ENCODE measurements around the gene VARS2.

VARS2 gene

DNA sequence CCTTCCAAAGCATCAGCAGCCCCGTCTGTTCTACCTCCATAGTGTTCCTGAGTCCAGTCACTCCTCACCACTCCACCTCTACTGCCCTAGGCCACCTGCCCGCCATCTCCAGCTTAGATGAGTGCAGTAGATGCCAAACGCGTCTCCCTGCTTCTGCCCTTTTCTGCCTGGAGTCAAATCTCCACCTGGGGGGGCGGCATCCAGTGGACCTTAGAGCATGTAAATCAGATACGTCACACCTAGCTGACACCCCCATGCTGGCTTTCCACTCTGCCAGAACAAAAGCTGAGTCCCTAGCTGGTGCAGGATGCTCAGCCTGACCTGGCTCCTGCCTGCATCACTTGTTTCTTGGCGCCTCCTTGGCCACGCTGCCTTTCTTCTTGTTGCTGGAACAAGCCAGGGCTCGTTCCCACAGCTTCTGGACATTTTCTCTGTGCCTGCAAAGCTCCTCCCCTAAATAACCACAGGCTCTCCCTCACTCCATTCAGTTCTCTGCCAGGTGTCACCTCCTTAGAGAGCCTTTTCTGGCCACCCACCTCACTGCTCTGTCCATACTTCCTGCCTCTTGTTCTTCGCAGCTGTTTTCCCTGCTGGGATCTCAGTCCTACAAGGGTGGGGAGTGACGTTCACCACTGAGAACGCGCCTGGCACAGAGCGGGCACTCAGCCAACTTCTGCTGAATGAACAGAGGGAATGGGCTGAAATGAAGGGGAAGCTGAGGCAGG, 24.0 kb upstream of the VARS2 start:
- Histone ChIP-seq H4K20me1 (ENCODE audit: insufficient read depth, low read length) (peaks cover 6% of the 10 kb centered on the region; the same call in 1 of the 2 replicates), H3K36me3 (ENCODE audit: insufficient read depth, low read length) (peaks cover 57% of the 10 kb centered on the region), H3K4me1 (ENCODE audit: insufficient read depth, low read length) (peaks cover 24% of the 10 kb centered on the region), H3K27me3 (ENCODE audit: insufficient read depth, low read length, poor library complexity) (no peaks in the 10 kb centered on the region), H3K79me2 (ENCODE audit: insufficient read depth, low read length) (peaks cover 31% of the 10 kb centered on the region), H3K9me3 (ENCODE audit: insufficient read depth, low read length, severe bottlenecking) (no peaks in the 10 kb centered on the region), H2AFZ (ENCODE audit: low read depth, low read length) (no peak overlapping the region), H3K27ac (ENCODE audit: low read length) (peak overlapping the region; percentile 3; the same call in 1 of the 2 replicates), H3K4me2 (ENCODE audit: insufficient read depth, low read length) (no peak overlapping the region), H3K9ac (ENCODE audit: low read depth, low read length) (no peak overlapping the region), H3K4me3 (ENCODE audit: low read depth in 1 of 2, low read length in 2 of 2) (no peak overlapping the region)
- TF ChIP-seq CTCF (IDR thresholded peaks at IDR 0.05; ENCODE audit: borderline replicate concordance, extremely low read depth, low read length, poor library complexity, severe bottlenecking) = no peak
- no peak for TF ChIP-seq EZH2 (IDR thresholded peaks at IDR 0.05; ENCODE audit: borderline replicate concordance, low read depth, low read length, severe bottlenecking)
- peak; percentile 34 for DNase-seq
- peak; percentile 24; the same call in 1 of the 3 replicates for ATAC-seq (ENCODE audit: insufficient read depth, low read depth)

DNA sequence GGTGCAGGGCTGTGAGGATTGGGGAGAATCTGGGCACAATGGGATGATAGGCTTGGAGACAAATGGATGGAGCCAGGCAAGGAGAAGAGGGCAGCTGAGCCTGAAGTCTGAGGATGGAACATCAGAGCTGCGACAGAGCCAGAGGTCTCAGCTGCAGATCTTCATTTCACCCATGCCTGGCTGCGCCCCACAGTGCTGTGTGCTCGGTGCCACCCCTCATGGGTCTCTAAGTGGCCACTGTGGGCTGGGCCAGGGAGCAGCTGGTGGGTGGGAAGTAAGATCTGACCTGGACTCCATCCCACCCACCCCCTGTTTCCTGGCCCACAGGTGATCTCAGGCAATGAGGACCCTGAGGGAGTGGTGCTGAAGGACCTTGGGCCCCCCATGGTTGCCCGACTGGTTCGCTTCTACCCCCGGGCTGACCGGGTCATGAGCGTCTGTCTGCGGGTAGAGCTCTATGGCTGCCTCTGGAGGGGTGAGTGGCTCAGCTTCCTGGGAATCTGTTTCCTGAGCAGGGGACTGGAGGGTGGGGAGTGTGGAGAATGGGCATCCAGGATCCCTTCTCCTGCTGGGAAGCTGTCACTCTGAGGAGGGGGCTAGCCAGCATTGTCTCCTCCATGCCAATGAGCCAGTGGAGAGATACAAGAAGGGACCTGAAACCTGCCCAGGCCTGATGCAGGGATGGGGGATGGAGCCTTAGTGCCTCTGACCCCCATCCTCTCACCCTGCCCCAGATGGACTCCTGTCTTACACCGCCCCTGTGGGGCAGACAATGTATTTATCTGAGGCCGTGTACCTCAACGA, 23.2 kb upstream of the VARS2 start:
- no peaks in the 10 kb centered on the region for H3K27me3 ChIP-seq (ENCODE audit: insufficient read depth, low read length, poor library complexity)
- no peak overlapping the region for H2AFZ ChIP-seq (ENCODE audit: low read depth, low read length)
- no peaks in the 10 kb centered on the region for H3K9me3 ChIP-seq (ENCODE audit: insufficient read depth, low read length, severe bottlenecking)
- no peak for TF ChIP-seq EZH2 (IDR thresholded peaks at IDR 0.05; ENCODE audit: borderline replicate concordance, low read depth, low read length, severe bottlenecking)
- TF ChIP-seq CTCF (IDR thresholded peaks at IDR 0.05; ENCODE audit: borderline replicate concordance, extremely low read depth, low read length, poor library complexity, severe bottlenecking) = no peak
- ATAC-seq (ENCODE audit: insufficient read depth, low read depth) (no peak), DNase-seq (no peak)
- H3K4me2 ChIP-seq (ENCODE audit: insufficient read depth, low read length) = no peak overlapping the region
- H3K27ac ChIP-seq (ENCODE audit: low read length) = peak overlapping the region; percentile 3; the same call in 1 of the 2 replicates
- no peak overlapping the region for H3K4me3 ChIP-seq (ENCODE audit: low read depth in 1 of 2, low read length in 2 of 2)
- H3K36me3 ChIP-seq (ENCODE audit: insufficient read depth, low read length) = peaks cover 58% of the 10 kb centered on the region
- peaks cover 5% of the 10 kb centered on the region; the same call in 1 of the 2 replicates for H4K20me1 ChIP-seq (ENCODE audit: insufficient read depth, low read length)
- H3K4me1 ChIP-seq (ENCODE audit: insufficient read depth, low read length) = peaks cover 16% of the 10 kb centered on the region
- H3K9ac ChIP-seq (ENCODE audit: low read depth, low read length) = no peak overlapping the region
- peaks cover 24% of the 10 kb centered on the region for H3K79me2 ChIP-seq (ENCODE audit: insufficient read depth, low read length)

DNA sequence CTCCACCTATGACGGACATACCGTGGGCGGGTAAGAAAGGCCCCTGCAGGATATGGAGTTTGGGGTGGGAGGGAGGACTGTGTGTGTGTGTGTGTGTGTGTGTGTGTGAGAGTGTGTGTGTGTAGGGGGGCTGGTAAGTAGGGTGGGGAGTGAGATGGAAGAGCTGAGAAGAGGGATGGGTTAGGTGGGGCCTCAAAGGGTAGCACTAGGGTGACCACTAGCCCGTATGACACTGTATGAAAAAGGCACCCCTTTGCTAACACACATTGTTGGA, 22.7 kb upstream of the VARS2 start:
- Histone ChIP-seq H3K4me1 (ENCODE audit: insufficient read depth, low read length) (peaks cover 11% of the 10 kb centered on the region), H2AFZ (ENCODE audit: low read depth, low read length) (no peak overlapping the region), H3K4me2 (ENCODE audit: insufficient read depth, low read length) (no peak overlapping the region), H4K20me1 (ENCODE audit: insufficient read depth, low read length) (peaks cover 5% of the 10 kb centered on the region; the same call in 1 of the 2 replicates), H3K9me3 (ENCODE audit: insufficient read depth, low read length, severe bottlenecking) (no peaks in the 10 kb centered on the region), H3K36me3 (ENCODE audit: insufficient read depth, low read length) (peaks cover 63% of the 10 kb centered on the region), H3K79me2 (ENCODE audit: insufficient read depth, low read length) (peaks cover 18% of the 10 kb centered on the region), H3K27me3 (ENCODE audit: insufficient read depth, low read length, poor library complexity) (no peaks in the 10 kb centered on the region), H3K27ac (ENCODE audit: low read length) (no peak overlapping the region), H3K4me3 (ENCODE audit: low read depth in 1 of 2, low read length in 2 of 2) (no peak overlapping the region), H3K9ac (ENCODE audit: low read depth, low read length) (no peak overlapping the region)
- DNase-seq (no peak), ATAC-seq (ENCODE audit: insufficient read depth, low read depth) (no peak)
- TF ChIP-seq CTCF (IDR thresholded peaks at IDR 0.05; ENCODE audit: borderline replicate concordance, extremely low read depth, low read length, poor library complexity, severe bottlenecking) (no peak), EZH2 (IDR thresholded peaks at IDR 0.05; ENCODE audit: borderline replicate concordance, low read depth, low read length, severe bottlenecking) (no peak)
